Measurements from ENCODE around the gene FHIP1A. TPM values are rescaled to one million over a fixed set of nuclear protein-coding genes. Genes with fewer than 3 reads are reported as not detected.

The FHIP1A gene
- total RNA-seq, 4 donors from 2014 or later: 40.8 to 52.9 (median 44.5) TPM

- intact Hi-C loops (cut with DNase I; ENCODE audit: low total_unique reads): no loop called here
- in situ Hi-C loops (cut with MboI; ENCODE audit: low pct_ligation_motif_present in 1 of 4, low pct_unique_long_range_greater_than_20kb in 1 of 4, low sequenced_read_pairs in 3 of 4): no loop called here
- DNase-seq: no peak
- Histone ChIP-seq H3K4me1 (no peaks in the 10 kb centered on the region), H3K27ac (no peak overlapping the region), H3K27me3 (no peaks in the 10 kb centered on the region), H3K9me3 (no peaks in the 10 kb centered on the region), H3K4me3 (no peak overlapping the region), H3K36me3 (no peaks in the 10 kb centered on the region)
- TF ChIP-seq POLR2AphosphoS5 (IDR thresholded peaks at IDR 0.05) (no peak), EP300 (IDR thresholded peaks at IDR 0.05; ENCODE audit: low read depth) (no peak), CTCF (IDR thresholded peaks at IDR 0.05) (no peak), POLR2A (IDR thresholded peaks at IDR 0.05) (no peak)
- 88% methylated on average over 6 of the region's 6 CpGs; no CpG with 5 or more reads in 1 of the 2 donors for WGBS, 2 donors (ENCODE audit: low coverage in 1 of 2)
These were observed 34.8 kb downstream of the FHIP1A start for GRCh38 chr4:151443752-151444151.

DNA sequence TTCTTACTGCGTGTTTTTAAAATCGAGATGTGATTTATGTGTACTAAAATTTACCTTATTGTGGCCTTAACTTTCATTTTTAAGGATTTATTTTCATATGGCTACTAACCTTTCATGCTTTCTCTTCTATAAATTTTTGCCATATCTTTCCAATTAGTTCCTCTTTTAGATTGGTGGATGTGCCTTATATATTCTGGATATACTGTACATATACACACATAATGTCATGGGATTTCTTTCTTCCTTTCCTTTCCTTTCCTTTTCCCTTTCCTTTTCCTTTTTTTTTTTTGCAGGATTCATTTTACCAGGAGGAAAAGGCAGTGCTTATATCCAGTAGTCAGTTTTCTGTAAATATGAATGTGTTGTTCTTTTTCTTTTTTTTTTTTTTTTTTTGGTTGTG is 37.2 kb downstream of the FHIP1A start:
- 88 to 100% methylated on average over 1 to 2 of the region's 2 CpGs for WGBS, 2 donors (ENCODE audit: low coverage in 1 of 2)
- H3K4me1 ChIP-seq: no peaks in the 10 kb centered on the region
- in situ Hi-C loops (cut with MboI; ENCODE audit: low pct_ligation_motif_present in 1 of 4, low pct_unique_long_range_greater_than_20kb in 1 of 4, low sequenced_read_pairs in 3 of 4): no loop called here
- H3K36me3 ChIP-seq: no peaks in the 10 kb centered on the region
- intact Hi-C loops (cut with DNase I; ENCODE audit: low total_unique reads): no loop called here
- no peaks in the 10 kb centered on the region for H3K27me3 ChIP-seq
- no peak overlapping the region for H3K27ac ChIP-seq
- DNase-seq: no peak
- no peaks in the 10 kb centered on the region for H3K9me3 ChIP-seq
- H3K4me3 ChIP-seq: no peak overlapping the region
- TF ChIP-seq POLR2AphosphoS5 (IDR thresholded peaks at IDR 0.05) (no peak), CTCF (IDR thresholded peaks at IDR 0.05) (no peak)

DNA sequence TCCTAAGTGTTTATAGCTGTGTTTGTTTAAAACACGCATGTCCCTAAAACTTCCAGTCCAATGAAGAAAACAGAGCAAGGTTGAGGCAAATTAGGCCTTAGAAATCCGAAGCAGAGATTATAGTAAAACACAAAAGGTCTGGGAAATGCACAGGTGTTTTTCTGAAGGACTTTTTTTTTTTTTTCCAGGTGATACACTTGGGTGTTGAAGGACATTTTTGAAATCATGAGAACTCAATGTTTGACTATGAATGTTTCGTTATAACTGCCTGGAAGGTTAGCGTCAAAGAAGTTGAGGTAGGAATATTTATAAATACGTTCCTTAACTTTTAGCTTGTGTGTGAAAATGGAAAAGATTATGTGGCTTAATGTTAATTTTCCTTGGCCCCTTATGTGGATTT is 45.5 kb downstream of the FHIP1A start:
- in situ Hi-C loops (cut with MboI; ENCODE audit: low pct_ligation_motif_present in 1 of 4, low pct_unique_long_range_greater_than_20kb in 1 of 4, low sequenced_read_pairs in 3 of 4): no loop called here
- Histone ChIP-seq H3K4me3 (no peak overlapping the region), H3K27me3 (no peaks in the 10 kb centered on the region), H3K36me3 (no peaks in the 10 kb centered on the region), H3K27ac (no peak overlapping the region), H3K9me3 (no peaks in the 10 kb centered on the region), H3K4me1 (peaks cover 0 to 36% (median 4%) of the 10 kb centered on the region in 4 donors)
- 67 to 76% methylated on average over 5 of the region's 5 CpGs for WGBS, 2 donors (ENCODE audit: low coverage in 1 of 2)
- intact Hi-C loops (cut with DNase I; ENCODE audit: low total_unique reads): no loop called here
- DNase-seq: no peak
- TF ChIP-seq CTCF (IDR thresholded peaks at IDR 0.05): no peak
- TF ChIP-seq EP300 (IDR thresholded peaks at IDR 0.05; ENCODE audit: low read depth): no peak
- TF ChIP-seq POLR2AphosphoS5 (IDR thresholded peaks at IDR 0.05): no peak
- no peak for TF ChIP-seq POLR2A (IDR thresholded peaks at IDR 0.05)

GRCh38 chr4:151455212-151455611 is 46.2 kb downstream of the FHIP1A start:
- intact Hi-C loops (cut with DNase I; ENCODE audit: low total_unique reads) (no loop called here), in situ Hi-C loops (cut with MboI; ENCODE audit: low pct_ligation_motif_present in 1 of 4, low pct_unique_long_range_greater_than_20kb in 1 of 4, low sequenced_read_pairs in 3 of 4) (no loop called here)
- Histone ChIP-seq H3K36me3 (no peaks in the 10 kb centered on the region), H3K4me1 (peaks cover 0 to 42% (median 6%) of the 10 kb centered on the region in 4 donors), H3K27ac (no peak overlapping the region), H3K27me3 (no peaks in the 10 kb centered on the region), H3K4me3 (no peak overlapping the region), H3K9me3 (no peaks in the 10 kb centered on the region)
- TF ChIP-seq CTCF (IDR thresholded peaks at IDR 0.05) (peak in 1 of 5 experiments; percentile 15), POLR2A (IDR thresholded peaks at IDR 0.05) (no peak)
- DNase-seq: peak; percentile 12
- 35% methylated on average over 1 of the region's 1 CpG; no CpG with 5 or more reads in 1 of the 2 donors for WGBS, 2 donors (ENCODE audit: low coverage in 1 of 2)
